HG02884 (cell line): ENCODE data around the gene ACSL3.
A peak's percentile ranks its signal among the peaks of the same experiment; 100 is the strongest.

Experiments
- ATAC-seq: cut with Tn5 transposase; IDR thresholded peaks from one replicate; pipeline ENCODE4 v1.9.1; 2021; ENCODE audit warnings: mild to moderate bottlenecking, moderate library complexity; ENCODE audit not compliant: unreplicated experiment

The ACSL3 gene

GRCh38 chr2:222939208-222939856 lies 78.5 kb downstream of the ACSL3 start:
- ATAC-seq: peak; percentile 62

- no peak for ATAC-seq
These were observed 79.1 kb downstream of the ACSL3 start for GRCh38 chr2:222939979-222940378.

- no peak for ATAC-seq
These were observed 80.7 kb downstream of the ACSL3 start for GRCh38 chr2:222941510-222942032.

- ATAC-seq: no peak
These were observed 81.7 kb downstream of the ACSL3 start for GRCh38 chr2:222942561-222942960.

GRCh38 chr2:222942977-222943376 lies 82.1 kb downstream of the ACSL3 start:
- no peak for ATAC-seq

GRCh38 chr2:222943820-222944219 lies 83.0 kb downstream of the ACSL3 start:
- ATAC-seq: peak; percentile 83

GRCh38 chr2:222944552-222944951 lies 83.7 kb downstream of the ACSL3 start:
- ATAC-seq: no peak

- no peak for ATAC-seq
These were observed 84.3 kb downstream of the ACSL3 start for GRCh38 chr2:222944971-222945740.

GRCh38 chr2:222945887-222946286 lies 85.1 kb downstream of the ACSL3 start:
- no peak for ATAC-seq

- ATAC-seq: no peak
These were observed 86.0 kb downstream of the ACSL3 start for GRCh38 chr2:222946700-222947287.

GRCh38 chr2:222949073-222949472 lies 88.2 kb downstream of the ACSL3 start:
- ATAC-seq: no peak

GRCh38 chr2:222949690-222950323 lies 89.0 kb downstream of the ACSL3 start:
- ATAC-seq: no peak

GRCh38 chr2:222950638-222951285 lies 89.9 kb downstream of the ACSL3 start:
- ATAC-seq: no peak

- ATAC-seq: no peak
These were observed 91.4 kb downstream of the ACSL3 start for GRCh38 chr2:222952204-222952603.

GRCh38 chr2:222955008-222955407 lies 94.2 kb downstream of the ACSL3 start:
- no peak for ATAC-seq

GRCh38 chr2:222959358-222959757 lies 98.5 kb downstream of the ACSL3 start:
- ATAC-seq: no peak

- peak; percentile 89 for ATAC-seq
These were observed 99.3 kb downstream of the ACSL3 start for GRCh38 chr2:222960126-222960525.

- ATAC-seq: no peak
These were observed 102.8 kb downstream of the ACSL3 start for GRCh38 chr2:222963641-222964040.

GRCh38 chr2:222964376-222965031 lies 103.7 kb downstream of the ACSL3 start:
- no peak for ATAC-seq

GRCh38 chr2:222965555-222965954 lies 104.7 kb downstream of the ACSL3 start:
- ATAC-seq: no peak
